Ectodermal cell (in vitro differentiated cells): ENCODE measurements around the gene PRMT1.
A peak's percentile ranks its signal among the peaks of the same experiment; 100 is the strongest.

Source experiments
- H3K27ac ChIP-seq: 2 replicates; pipeline ENCODE4 v1.7.0; 2013; ENCODE audit warnings: mild to moderate bottlenecking, low read depth, low read length; ENCODE audit not compliant: insufficient read depth, poor library complexity, severe bottlenecking
- H3K27me3 ChIP-seq: 2 replicates; pipeline ENCODE4 v1.7.0; 2013; ENCODE audit warnings: mild to moderate bottlenecking, low read length; ENCODE audit not compliant: insufficient read depth, control insufficient read depth, poor library complexity, severe bottlenecking
- H3K36me3 ChIP-seq: one replicate; pipeline ENCODE4 v1.7.0; 2013; ENCODE audit warnings: low read length; ENCODE audit not compliant: control insufficient read depth, insufficient read depth
- H3K4me1 ChIP-seq: one replicate; pipeline ENCODE4 v1.7.0; 2013; ENCODE audit warnings: low read length; ENCODE audit not compliant: control insufficient read depth, insufficient read depth
- H3K4me3 ChIP-seq: 2 replicates; pipeline ENCODE4 v1.7.0; 2013; ENCODE audit warnings: low read depth, low read length, control low read depth; ENCODE audit not compliant: insufficient read depth
- H3K9me3 ChIP-seq: 2 replicates; pipeline ENCODE4 v1.7.0; 2013; ENCODE audit warnings: mild to moderate bottlenecking, low read length, moderate library complexity; ENCODE audit not compliant: control insufficient read depth
- WGBS, 2 experiments: methylation state at CpG; one replicate each; pipeline ENCODE4 v1.1.7; 2013; ENCODE audit warnings: missing lambda C conversion rate in 2 of 2; 5-methylcytosine and 5-hydroxymethylcytosine counted together

Gene PRMT1

DNA sequence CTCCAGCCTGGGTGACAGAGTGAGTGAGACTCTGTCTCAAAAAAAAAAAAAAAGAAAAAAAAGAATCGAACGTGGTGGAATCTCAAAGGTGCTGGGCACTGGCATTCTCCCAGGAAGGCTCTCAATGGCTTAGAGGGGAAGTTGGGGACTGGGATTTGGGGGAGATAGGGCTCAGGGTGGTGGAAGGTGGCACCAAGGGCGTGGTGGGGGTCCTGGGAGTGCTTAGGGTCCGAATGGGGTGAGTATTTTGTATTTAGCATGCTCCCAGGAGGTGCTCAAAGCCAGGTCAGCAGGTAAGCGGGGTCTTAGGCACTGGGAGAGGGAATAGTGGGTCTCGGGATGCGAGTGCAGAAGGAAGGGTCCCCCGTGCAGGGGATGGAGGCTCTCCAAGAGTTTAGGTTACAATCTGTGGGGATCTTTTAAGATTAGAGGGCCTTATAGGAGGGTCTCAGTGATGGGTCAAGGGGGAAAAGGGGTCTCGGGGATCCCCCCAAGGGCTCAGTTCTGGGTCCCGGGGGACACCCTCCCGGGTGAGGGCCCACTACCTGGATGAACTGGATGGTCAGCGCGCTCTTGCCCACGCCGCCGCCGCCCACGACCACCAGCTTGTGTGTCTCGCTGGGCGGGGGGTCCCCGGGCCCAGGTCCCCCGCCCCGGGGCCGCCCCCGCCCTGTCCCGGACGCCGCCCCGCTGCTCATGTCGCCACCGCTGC, 37.5 kb upstream of the PRMT1 start:
- 6 to 7% methylated on average over 31 of the region's 31 CpGs for WGBS, 2 experiments
- Histone ChIP-seq H3K4me3 (peak overlapping the region; percentile 32), H3K36me3 (no peaks in the 10 kb centered on the region), H3K27me3 (peaks cover 4% of the 10 kb centered on the region), H3K4me1 (peaks cover 39% of the 10 kb centered on the region), H3K27ac (no peak overlapping the region), H3K9me3 (no peaks in the 10 kb centered on the region)

DNA sequence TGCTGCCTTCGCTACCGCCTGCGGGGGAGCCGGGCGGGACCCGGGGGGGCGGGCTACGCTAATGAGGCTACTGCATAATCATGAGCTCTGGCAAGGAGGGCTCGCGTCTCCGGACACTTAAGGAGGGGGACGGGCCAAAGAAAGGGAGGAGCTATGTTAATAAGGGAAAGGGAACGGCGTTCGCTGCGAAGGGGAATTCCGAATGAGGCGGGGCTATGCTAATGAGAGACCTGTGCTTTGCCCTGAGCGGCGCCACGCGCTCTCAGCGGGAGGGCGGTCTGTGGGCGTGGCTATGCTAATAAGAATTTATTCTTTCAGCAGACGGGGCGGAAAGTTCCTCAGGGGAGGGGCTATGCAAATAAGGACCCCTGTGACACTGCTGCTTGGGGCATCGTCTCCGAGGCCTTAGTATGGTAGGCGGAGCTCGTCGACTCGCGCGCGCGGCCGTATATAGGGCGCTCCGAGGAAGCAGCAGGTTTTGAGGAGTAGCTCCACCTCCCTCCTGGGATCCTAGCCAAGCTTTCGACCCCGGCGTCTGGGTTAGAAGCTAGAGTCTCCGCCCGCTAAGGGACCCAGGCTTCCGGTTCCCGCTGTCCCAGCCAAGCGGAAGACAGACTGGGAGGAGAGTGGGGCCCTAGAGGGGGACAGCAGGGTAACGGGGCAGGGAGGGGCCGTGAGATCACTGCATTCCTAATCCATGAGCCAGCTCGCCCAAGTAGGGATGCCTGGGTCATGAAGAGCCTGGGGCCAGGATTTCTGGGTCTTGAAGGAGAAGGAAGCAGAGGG, 36.8 kb upstream of the PRMT1 start, which contains the start of gene RRAS:
RRAS (minus strand) TSS at position 31 of the 786 bp plus-strand sequence. CDS start 45 bp downstream, outside the sequence.
- H3K9me3 ChIP-seq = no peaks in the 10 kb centered on the region
- 0 to 1% methylated on average over 51 of the region's 51 CpGs for WGBS, 2 experiments
- H3K36me3 ChIP-seq = no peaks in the 10 kb centered on the region
- H3K27ac ChIP-seq = peak within 1 kb of the TSS; percentile 99
- peaks cover 4% of the 10 kb centered on the region for H3K27me3 ChIP-seq
- H3K4me1 ChIP-seq = peaks cover 39% of the 10 kb centered on the region
- H3K4me3 ChIP-seq = peak within 1 kb of the TSS; percentile 82

DNA sequence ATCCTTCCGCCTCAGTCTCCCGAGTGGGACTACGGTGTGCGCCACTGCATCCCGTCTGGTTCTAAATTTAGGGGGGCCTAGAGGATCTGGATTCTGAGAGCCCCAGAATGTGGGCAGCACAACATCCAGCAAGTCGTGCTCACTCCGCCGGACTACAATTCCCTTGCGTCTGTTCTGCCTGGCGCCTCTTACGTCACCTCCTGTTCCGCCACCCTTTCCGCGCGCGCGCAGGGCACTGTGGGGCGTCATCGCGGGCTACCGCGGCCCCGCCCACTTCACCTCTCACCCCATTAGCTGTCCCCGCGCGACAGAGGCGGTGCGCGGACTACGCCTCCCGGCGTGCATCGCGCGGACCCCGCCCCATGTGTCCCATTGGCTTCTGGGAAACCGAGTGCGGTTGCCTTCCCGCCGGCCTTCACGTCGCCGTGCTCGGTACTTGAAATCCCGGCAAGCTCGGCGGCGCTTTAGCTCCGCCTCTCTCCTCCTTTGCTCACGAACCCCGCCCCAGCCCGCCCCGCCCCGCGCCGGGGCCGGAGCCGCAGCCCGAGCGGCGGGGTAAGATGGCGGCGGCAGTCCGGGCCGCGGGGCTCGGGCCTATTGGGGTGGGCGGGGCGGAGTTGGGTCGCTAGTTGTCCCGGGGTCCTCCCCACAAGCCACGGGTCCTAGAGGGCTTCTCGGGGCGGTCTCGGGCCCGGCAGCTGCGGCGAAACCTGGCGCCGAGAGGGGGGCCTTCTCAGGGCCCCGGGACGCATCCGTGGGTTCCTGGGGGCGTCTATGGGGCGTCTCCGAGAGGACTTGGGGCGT, 35.2 kb upstream of the PRMT1 start, which contains the start of gene SCAF1:
SCAF1 (plus strand) TSS at position 522 of the 804 bp plus-strand sequence. CDS start 2,818 bp downstream, outside the sequence.
- H3K27ac ChIP-seq = peak within 1 kb of the TSS; percentile 99
- 0% methylated on average over 87 of the region's 87 CpGs for WGBS, 2 experiments
- no peaks in the 10 kb centered on the region for H3K9me3 ChIP-seq
- peaks cover 4% of the 10 kb centered on the region for H3K27me3 ChIP-seq
- peak within 1 kb of the TSS; percentile 82 for H3K4me3 ChIP-seq
- H3K36me3 ChIP-seq = peaks cover 13% of the 10 kb centered on the region
- peaks cover 26% of the 10 kb centered on the region for H3K4me1 ChIP-seq

DNA sequence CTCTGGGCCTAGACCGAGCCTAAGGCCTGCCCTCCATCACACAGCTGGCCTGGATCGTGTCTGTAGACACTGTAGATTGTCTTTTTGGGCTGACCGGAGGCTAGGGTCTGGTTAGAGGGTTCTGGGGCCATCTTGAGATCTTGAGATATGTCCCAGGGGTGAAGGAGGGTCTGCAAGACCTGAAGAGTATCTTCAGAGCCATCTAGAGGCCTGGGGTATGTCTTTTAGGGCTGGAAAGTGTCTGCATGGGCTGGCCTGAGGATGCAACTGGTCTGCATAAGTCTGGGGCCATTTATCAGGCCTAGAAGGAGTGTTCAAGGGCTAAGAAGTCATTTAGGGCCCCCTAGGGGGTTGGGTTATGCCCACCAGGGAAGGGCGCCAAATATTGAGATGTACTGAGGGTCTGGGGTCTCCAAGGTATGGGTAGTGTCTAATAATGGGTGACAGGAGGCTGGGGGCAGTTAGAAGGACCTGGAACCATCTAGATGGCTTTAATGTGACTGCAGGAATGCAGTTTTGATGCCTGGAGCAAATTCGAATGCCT, 34.5 kb upstream of the PRMT1 start:
- Histone ChIP-seq H3K27ac (no peak overlapping the region), H3K9me3 (no peaks in the 10 kb centered on the region), H3K4me3 (peak overlapping the region; percentile 82), H3K27me3 (peaks cover 4% of the 10 kb centered on the region), H3K36me3 (peaks cover 19% of the 10 kb centered on the region), H3K4me1 (peaks cover 25% of the 10 kb centered on the region)
- WGBS, 2 experiments = 14 to 16% methylated on average over 5 of the region's 5 CpGs

DNA sequence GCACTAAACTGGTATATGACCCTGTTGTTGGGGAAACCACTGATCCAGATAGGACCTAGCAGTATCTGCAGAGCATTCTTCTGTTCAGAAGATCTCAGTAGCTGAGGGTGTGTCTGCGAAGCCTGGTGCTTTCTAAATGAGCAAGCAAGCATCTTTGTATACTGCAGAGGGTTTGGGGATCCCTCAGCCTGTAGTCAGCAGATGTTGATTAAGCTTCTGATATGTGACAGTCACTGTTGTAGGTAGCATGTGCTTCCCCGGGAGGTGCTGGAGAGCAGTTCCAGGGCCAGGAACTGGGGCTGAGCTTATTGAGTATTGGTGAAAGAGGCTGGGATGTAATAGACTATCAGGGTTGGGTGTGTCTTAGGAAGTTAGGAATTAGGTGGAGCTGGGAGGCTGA, 33.6 kb upstream of the PRMT1 start:
- Histone ChIP-seq H3K9me3 (no peaks in the 10 kb centered on the region), H3K36me3 (peaks cover 22% of the 10 kb centered on the region), H3K4me1 (peaks cover 17% of the 10 kb centered on the region), H3K27me3 (peaks cover 4% of the 10 kb centered on the region), H3K4me3 (peak overlapping the region; percentile 82), H3K27ac (no peak overlapping the region)
- WGBS, 2 experiments = 93 to 94% methylated on average over 2 of the region's 2 CpGs

DNA sequence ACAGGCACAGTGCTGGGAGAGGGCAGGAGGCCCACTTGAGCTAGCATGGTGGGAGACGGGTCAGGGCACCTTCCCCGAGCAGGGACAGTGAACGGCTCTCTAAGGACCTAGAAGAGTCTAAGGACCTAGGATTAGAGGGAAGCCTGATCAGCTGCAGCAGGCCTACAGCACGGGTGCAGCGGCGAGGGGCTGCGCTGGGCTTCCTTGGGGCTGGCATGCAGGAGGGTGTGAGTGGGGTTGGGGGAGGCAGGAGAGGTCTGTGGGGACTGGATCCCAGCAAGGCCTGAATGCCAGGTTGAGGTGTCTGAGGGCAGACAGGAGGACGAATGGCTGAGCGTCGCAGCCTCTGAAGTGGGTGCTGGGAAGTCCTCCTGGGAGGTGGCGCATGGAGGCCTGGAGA, 31.5 kb upstream of the PRMT1 start:
- H3K27ac ChIP-seq = no peak overlapping the region

DNA sequence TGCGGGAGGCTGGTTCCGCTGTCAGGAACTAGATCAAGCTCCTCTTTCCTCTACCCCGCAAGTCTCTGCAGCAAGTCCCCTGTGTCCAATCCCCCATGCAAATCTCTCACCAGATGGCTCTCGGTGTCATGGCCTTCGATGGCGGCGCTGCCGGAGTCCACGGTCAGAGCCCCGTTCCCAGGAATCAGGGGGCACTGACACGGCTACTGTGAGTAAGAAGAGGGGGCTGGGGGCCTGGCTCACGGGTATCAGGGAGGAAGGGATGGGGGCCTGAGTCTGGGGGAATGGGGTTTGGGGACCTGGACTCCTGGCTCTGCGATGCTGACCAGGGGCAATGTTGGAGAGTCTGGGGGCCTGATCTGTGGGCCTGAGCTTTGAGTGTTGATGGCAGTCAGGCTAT, 31.1 kb upstream of the PRMT1 start:
- Histone ChIP-seq H3K36me3 (peaks cover 28% of the 10 kb centered on the region), H3K4me1 (peaks cover 5% of the 10 kb centered on the region), H3K27me3 (no peaks in the 10 kb centered on the region), H3K9me3 (no peaks in the 10 kb centered on the region), H3K4me3 (no peak overlapping the region), H3K27ac (no peak overlapping the region)
- 96 to 97% methylated on average over 13 of the region's 13 CpGs for WGBS, 2 experiments

More for the DNA sequence above, 31.5 kb upstream of the PRMT1 start:
- Histone ChIP-seq H3K36me3 (peaks cover 28% of the 10 kb centered on the region), H3K4me1 (peaks cover 5% of the 10 kb centered on the region), H3K4me3 (no peak overlapping the region), H3K9me3 (no peaks in the 10 kb centered on the region), H3K27me3 (no peaks in the 10 kb centered on the region)
- 94 to 96% methylated on average over 11 of the region's 11 CpGs for WGBS, 2 experiments

DNA sequence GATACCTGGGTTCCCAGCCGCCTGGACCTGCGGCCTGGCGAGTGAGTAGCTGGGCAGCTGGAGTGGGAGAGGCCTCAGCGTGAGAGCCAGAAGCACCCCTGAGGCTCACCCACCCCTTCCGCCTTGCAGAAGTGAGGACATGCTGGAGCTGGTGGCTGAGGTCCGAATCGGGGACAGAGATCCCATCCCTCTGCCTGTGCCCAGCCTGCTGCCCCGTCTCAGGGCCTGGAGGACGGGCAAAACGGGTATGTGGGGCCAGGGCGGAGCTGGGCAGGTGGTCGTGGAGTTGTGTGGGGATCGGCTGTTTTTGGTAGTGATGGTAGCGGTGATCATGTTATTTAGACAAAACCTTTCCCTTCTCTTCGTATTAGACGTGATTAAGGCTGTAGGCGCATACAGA, 30.5 kb upstream of the PRMT1 start:
- H3K27ac ChIP-seq = no peak overlapping the region
- no peak overlapping the region for H3K4me3 ChIP-seq
- H3K9me3 ChIP-seq = no peaks in the 10 kb centered on the region
- peaks cover 28% of the 10 kb centered on the region for H3K36me3 ChIP-seq
- WGBS, 2 experiments = 95 to 96% methylated on average over 17 of the region's 17 CpGs
- peaks cover 5% of the 10 kb centered on the region for H3K4me1 ChIP-seq
- no peaks in the 10 kb centered on the region for H3K27me3 ChIP-seq

DNA sequence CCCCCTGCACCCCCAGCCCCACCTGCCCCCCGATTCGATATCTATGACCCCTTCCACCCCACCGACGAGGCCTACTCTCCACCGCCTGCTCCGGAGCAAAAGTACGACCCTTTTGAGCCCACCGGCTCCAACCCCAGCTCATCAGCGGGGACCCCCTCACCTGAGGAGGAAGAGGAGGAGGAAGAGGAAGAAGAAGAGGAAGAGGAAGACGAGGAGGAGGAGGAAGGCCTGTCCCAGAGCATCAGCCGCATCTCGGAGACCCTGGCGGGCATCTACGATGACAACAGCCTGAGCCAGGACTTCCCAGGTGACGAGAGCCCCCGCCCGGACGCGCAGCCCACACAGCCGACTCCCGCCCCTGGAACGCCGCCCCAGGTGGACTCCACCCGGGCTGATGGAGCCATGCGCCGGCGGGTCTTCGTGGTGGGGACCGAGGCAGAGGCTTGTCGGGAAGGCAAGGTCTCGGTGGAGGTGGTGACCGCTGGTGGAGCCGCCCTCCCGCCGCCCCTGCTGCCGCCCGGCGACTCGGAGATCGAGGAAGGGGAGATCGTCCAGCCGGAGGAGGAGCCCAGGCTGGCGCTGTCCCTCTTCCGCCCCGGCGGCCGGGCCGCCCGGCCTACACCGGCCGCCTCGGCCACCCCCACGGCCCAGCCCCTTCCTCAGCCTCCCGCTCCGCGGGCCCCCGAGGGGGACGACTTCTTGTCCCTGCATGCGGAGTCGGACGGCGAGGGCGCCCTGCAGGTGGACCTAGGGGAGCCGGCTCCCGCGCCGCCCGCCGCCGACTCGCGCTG, 25.8 kb upstream of the PRMT1 start:
- Histone ChIP-seq H3K4me1 (no peaks in the 10 kb centered on the region), H3K27me3 (no peaks in the 10 kb centered on the region), H3K9me3 (no peaks in the 10 kb centered on the region), H3K4me3 (no peak overlapping the region), H3K36me3 (peaks cover 53% of the 10 kb centered on the region), H3K27ac (no peak overlapping the region)
- 97% methylated on average over 72 of the region's 72 CpGs for WGBS, 2 experiments
